ENCODE measurements around the gene TMEM30B.

- no peak for TF ChIP-seq CTCF (IDR thresholded peaks at IDR 0.05; ENCODE audit: low read depth, low read length, missing input control)
- no peak for TF ChIP-seq HNF4A (conservative IDR thresholded peaks at IDR 0.05)
- no peak for TF ChIP-seq ATF3 (IDR thresholded peaks at IDR 0.05)
- TF ChIP-seq RAD21 (IDR thresholded peaks at IDR 0.05): no peak
- TF ChIP-seq YY1 (IDR thresholded peaks at IDR 0.05): no peak
- no peak for TF ChIP-seq REST (IDR thresholded peaks at IDR 0.05)
- no peak for TF ChIP-seq GABPA (IDR thresholded peaks at IDR 0.05 in 1 of 2, conservative IDR thresholded peaks at IDR 0.05 in 1 of 2)
- TF ChIP-seq MAX (IDR thresholded peaks at IDR 0.05): no peak
- no peak for TF ChIP-seq EGR1 (IDR thresholded peaks at IDR 0.05; ENCODE audit: low read depth in 2 of 2)
- TF ChIP-seq TAF1 (conservative IDR thresholded peaks at IDR 0.05): no peak
- no peak for TF ChIP-seq HNF4G (IDR thresholded peaks at IDR 0.05)
- no peak for TF ChIP-seq RXRA (IDR thresholded peaks at IDR 0.05)
Observed at GRCh38 chr14:61264010-61264571, 17.0 kb downstream of the TMEM30B start.
